ENCODE results near the gene POU2AF1. TPM values are rescaled to one million over a fixed set of nuclear protein-coding genes. Genes with fewer than 3 reads are reported as not detected.

The POU2AF1 gene
- polyA plus RNA-seq, 2 of the 4 experiments (the other 2 are of a cell fraction) = not detected

DNA sequence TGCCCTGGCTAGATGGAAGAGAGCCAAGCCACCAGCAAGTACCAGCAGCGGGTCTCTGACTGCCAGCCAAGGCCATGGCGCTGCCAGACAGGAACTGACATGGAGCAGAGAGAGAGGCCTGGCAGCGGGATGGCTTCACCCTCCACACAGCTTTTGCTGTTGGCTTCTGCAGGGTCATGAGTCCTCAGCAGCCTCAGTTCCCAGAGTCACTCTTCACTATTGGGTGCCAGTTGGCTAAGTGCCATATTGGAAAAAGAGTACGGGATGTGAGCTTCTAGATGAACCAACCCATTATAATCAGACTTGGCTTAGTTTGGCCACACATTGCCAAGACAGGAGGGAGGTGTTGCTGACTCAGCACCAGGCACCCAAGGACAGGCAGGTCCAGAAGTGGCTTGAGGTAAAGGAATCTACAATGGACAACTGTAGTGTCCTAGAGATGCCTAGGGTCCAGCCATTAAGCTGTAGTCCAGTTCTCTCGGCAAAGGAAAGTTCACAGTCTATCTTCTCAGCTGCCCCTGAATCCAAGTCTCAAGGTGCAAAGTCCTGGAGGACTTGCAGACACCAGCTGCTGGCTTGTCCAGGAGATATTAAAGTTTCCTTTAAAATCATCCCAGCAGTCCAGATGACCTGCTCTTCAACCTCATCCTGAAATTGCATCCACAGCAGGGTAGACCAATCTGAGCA lies 40.7 kb upstream of the POU2AF1 start:
- WGBS (ENCODE audit: missing lambda C conversion rate) = 77% methylated on average over 4 of the region's 5 CpGs
- Histone ChIP-seq H3K27ac (no peak overlapping the region), H3K4me2 (no peak overlapping the region), H3K4me1 (no peaks in the 10 kb centered on the region), H3K4me3 (no peak overlapping the region), H3K9me3 (no peaks in the 10 kb centered on the region)
- ATAC-seq (no peak), DNase-seq (ENCODE audit: low read depth in 1 of 2, low spot score in 1 of 2) (no peak), FAIRE-seq (no peak)
- no peak for TF ChIP-seq PHF8 (IDR thresholded peaks at IDR 0.05; ENCODE audit: borderline replicate concordance, low read depth)
- no peak for TF ChIP-seq TFCP2L1 (CRISPR knock-in tag; IDR thresholded peaks at IDR 0.05)
- TF ChIP-seq MAFK (IDR thresholded peaks at IDR 0.05; ENCODE audit: partially characterized antibody) = peak; percentile 70
- TF ChIP-seq POLR2A (IDR thresholded peaks at IDR 0.05; ENCODE audit: low read length) = no peak
- ChIA-PET CTCF (interaction anchor here (1.9 to 4.8 kb wide), 4 partner anchors 9 to 136 kb away, joined by 6 to 20 read pairs (median 8); partner anchors contain the start of gene POU2AF3), POLR2A (no interaction called here)

DNA sequence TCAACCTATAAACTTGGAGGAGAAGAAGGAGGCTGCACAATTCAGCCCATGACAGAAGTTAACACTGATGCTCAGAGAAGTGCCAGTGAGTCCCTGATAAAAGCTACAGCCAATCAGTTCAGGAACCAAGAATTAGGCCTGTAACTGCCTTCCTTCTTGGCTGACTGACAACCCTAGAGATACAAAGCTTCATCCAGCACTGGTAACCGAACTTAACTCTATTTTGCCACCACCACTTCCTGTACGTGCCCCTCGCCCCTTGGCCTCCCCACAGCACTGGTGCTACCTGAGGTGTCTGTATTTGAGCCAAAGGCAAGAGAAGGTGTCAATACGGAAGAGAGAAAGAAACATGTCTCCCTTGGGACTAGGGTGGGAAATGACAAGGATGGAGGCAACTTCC lies 40.1 kb upstream of the POU2AF1 start:
- FAIRE-seq = no peak
- H3K27ac ChIP-seq = no peak overlapping the region
- no peak for TF ChIP-seq JUNB (IDR thresholded peaks at IDR 0.05)
- TF ChIP-seq CEBPB (IDR thresholded peaks at IDR 0.05) = no peak
- no peak for TF ChIP-seq KDM5A (IDR thresholded peaks at IDR 0.05)
- TF ChIP-seq ZC3H11A (IDR thresholded peaks at IDR 0.05) = no peak
- no peak for TF ChIP-seq CHD2 (IDR thresholded peaks at IDR 0.05; ENCODE audit: low read length, partially characterized antibody)
- TF ChIP-seq, protein P1, sequence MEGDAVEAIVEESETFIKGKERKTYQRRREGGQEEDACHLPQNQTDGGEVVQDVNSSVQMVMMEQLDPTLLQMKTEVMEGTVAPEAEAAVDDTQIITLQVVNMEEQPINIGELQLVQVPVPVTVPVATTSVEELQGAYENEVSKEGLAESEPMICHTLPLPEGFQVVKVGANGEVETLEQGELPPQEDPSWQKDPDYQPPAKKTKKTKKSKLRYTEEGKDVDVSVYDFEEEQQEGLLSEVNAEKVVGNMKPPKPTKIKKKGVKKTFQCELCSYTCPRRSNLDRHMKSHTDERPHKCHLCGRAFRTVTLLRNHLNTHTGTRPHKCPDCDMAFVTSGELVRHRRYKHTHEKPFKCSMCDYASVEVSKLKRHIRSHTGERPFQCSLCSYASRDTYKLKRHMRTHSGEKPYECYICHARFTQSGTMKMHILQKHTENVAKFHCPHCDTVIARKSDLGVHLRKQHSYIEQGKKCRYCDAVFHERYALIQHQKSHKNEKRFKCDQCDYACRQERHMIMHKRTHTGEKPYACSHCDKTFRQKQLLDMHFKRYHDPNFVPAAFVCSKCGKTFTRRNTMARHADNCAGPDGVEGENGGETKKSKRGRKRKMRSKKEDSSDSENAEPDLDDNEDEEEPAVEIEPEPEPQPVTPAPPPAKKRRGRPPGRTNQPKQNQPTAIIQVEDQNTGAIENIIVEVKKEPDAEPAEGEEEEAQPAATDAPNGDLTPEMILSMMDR (IDR thresholded peaks at IDR 0.05) = no peak
- TF ChIP-seq HDAC2 (IDR thresholded peaks at IDR 0.05) = no peak
- TF ChIP-seq, protein P2, sequence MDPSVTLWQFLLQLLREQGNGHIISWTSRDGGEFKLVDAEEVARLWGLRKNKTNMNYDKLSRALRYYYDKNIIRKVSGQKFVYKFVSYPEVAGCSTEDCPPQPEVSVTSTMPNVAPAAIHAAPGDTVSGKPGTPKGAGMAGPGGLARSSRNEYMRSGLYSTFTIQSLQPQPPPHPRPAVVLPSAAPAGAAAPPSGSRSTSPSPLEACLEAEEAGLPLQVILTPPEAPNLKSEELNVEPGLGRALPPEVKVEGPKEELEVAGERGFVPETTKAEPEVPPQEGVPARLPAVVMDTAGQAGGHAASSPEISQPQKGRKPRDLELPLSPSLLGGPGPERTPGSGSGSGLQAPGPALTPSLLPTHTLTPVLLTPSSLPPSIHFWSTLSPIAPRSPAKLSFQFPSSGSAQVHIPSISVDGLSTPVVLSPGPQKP (IDR thresholded peaks at IDR 0.05; ENCODE audit: low read depth, low read length) = no peak
- TF ChIP-seq, protein P3, sequence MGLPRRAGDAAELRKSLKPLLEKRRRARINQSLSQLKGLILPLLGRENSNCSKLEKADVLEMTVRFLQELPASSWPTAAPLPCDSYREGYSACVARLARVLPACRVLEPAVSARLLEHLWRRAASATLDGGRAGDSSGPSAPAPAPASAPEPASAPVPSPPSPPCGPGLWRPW (IDR thresholded peaks at IDR 0.05) = no peak
- TF ChIP-seq, protein P4, sequence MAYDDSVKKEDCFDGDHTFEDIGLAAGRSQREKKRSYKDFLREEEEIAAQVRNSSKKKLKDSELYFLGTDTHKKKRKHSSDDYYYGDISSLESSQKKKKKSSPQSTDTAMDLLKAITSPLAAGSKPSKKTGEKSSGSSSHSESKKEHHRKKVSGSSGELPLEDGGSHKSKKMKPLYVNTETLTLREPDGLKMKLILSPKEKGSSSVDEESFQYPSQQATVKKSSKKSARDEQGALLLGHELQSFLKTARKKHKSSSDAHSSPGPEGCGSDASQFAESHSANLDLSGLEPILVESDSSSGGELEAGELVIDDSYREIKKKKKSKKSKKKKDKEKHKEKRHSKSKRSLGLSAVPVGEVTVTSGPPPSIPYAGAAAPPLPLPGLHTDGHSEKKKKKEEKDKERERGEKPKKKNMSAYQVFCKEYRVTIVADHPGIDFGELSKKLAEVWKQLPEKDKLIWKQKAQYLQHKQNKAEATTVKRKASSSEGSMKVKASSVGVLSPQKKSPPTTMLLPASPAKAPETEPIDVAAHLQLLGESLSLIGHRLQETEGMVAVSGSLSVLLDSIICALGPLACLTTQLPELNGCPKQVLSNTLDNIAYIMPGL (CRISPR knock-in tag; IDR thresholded peaks at IDR 0.05; ENCODE audit: borderline replicate concordance) = no peak
- TF ChIP-seq, protein P5, sequence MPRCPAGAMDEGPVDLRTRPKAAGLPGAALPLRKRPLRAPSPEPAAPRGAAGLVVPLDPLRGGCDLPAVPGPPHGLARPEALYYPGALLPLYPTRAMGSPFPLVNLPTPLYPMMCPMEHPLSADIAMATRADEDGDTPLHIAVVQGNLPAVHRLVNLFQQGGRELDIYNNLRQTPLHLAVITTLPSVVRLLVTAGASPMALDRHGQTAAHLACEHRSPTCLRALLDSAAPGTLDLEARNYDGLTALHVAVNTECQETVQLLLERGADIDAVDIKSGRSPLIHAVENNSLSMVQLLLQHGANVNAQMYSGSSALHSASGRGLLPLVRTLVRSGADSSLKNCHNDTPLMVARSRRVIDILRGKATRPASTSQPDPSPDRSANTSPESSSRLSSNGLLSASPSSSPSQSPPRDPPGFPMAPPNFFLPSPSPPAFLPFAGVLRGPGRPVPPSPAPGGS (IDR thresholded peaks at IDR 0.05) = no peak
- no peak for TF ChIP-seq RARB (CRISPR knock-in tag; IDR thresholded peaks at IDR 0.05)
- no peak for TF ChIP-seq RAD21 (conservative IDR thresholded peaks at IDR 0.05 in 1 of 2, IDR thresholded peaks at IDR 0.05 in 1 of 2)
- no peak for TF ChIP-seq FOSL2 (IDR thresholded peaks at IDR 0.05)
- no peak for TF ChIP-seq FOSL2 (CRISPR knock-in tag; IDR thresholded peaks at IDR 0.05)
- TF ChIP-seq HOXA7 (CRISPR knock-in tag; IDR thresholded peaks at IDR 0.05) = no peak
- no peak for TF ChIP-seq SMC3 (IDR thresholded peaks at IDR 0.05)

More for the DNA sequence above, 40.1 kb upstream of the POU2AF1 start:
- ChIA-PET POLR2A (no interaction called here), CTCF (interaction anchor here (1.9 to 4.8 kb wide), 4 partner anchors 10 to 135 kb away, joined by 6 to 20 read pairs (median 8); partner anchors contain the start of gene POU2AF3)
- DNase-seq (ENCODE audit: low read depth in 1 of 2, low spot score in 1 of 2) (no peak), ATAC-seq (no peak)
- Histone ChIP-seq H3K4me2 (no peak overlapping the region), H3K4me1 (no peaks in the 10 kb centered on the region), H3K4me3 (no peak overlapping the region), H3K9me3 (no peaks in the 10 kb centered on the region)
- WGBS (ENCODE audit: missing lambda C conversion rate) = 87% methylated on average over 4 of the region's 4 CpGs
